ENCODE results near the gene PARP16.

Gene PARP16

GRCh38 chr15:65221697-65222096, 65.0 kb downstream of the PARP16 start:
- no peak for TF ChIP-seq CTCF (IDR thresholded peaks at IDR 0.05)

- TF ChIP-seq CTCF (IDR thresholded peaks at IDR 0.05): no peak
These were observed 67.5 kb downstream of the PARP16 start for GRCh38 chr15:65219137-65219536.

GRCh38 chr15:65217526-65218482, 68.9 kb downstream of the PARP16 start:
- TF ChIP-seq CTCF (IDR thresholded peaks at IDR 0.05): no peak

DNA sequence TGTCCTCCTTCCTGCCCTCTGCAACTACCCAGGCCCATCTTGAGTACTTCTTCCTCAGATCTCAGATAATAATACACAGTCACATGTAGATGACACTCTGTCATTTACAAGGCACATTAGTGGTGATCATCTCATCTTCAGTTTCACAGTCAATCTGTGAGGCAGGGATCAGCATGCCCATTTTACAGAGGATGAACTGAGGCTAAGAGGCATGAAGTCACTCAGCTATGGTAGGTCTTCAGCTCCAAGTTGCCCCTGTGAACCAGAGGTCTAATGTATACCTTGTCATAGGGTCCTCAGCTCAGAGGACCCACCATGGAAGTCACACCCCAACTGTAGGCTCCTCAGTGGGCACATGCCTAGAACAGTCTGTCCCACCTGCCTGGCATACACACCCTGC, 71.2 kb downstream of the PARP16 start:
- no peak for TF ChIP-seq CTCF (IDR thresholded peaks at IDR 0.05)

GRCh38 chr15:65214010-65214409, 72.7 kb downstream of the PARP16 start:
- no peak for TF ChIP-seq CTCF (IDR thresholded peaks at IDR 0.05)

DNA sequence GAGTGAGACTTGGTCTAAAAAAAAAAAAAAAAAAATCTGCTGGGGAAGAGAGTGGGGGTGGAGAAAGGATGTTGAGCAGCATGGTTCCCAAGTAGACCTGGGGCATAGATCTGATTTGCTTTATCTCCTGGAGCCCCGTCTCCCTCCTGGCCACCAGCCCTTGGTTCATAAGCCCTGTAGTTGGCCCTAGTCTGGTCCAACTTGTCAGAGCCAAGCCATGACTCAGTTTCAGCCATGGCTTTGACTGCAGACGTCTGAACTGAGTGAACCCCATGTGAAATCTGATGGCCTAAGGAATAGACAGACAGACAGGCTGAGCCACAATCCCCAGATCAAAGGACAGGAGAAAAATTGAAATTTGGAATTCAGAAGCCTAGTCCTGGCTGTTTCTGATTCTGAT, 73.4 kb downstream of the PARP16 start:
- no peak for TF ChIP-seq CTCF (IDR thresholded peaks at IDR 0.05)

DNA sequence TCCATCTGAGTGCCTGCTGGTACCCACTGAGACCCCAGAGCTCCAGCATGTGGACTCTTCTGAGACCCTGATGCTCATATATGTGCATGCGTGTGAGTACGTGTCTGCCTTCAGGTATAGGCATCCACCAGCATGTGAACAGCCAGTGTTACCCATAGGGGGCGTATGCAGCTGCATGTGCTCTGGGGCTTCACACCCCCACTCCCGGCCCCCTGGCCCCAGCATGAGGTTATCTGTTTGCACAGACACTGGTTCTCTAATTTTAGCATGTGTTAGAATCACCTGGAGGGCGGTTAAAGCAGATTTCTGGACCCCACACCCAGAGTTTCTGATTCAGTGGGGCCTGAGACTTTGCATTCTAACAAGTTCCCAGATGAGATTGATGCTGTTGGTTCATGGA, 74.6 kb downstream of the PARP16 start:
- TF ChIP-seq CTCF (IDR thresholded peaks at IDR 0.05): peak; percentile 42
